ENCODE data around the gene MTRR.

- TF ChIP-seq CTCF (IDR thresholded peaks at IDR 0.05) (no peak), POLR2A (IDR thresholded peaks at IDR 0.05) (no peak)
These were observed 11.6 kb upstream of the MTRR start for GRCh38 chr5:7857361-7857760.

Measured in body of pancreas (tissue), 4 donors.